Embryonic facial prominence (tissue), 1 donor: ENCODE results near the gene GAMT.

Source experiments
- DNase-seq: peaks from one replicate; pipeline ENCODE4 v3.0.0-alpha.2; 2016; ENCODE audit errors: extremely low spot score

The GAMT gene

DNA sequence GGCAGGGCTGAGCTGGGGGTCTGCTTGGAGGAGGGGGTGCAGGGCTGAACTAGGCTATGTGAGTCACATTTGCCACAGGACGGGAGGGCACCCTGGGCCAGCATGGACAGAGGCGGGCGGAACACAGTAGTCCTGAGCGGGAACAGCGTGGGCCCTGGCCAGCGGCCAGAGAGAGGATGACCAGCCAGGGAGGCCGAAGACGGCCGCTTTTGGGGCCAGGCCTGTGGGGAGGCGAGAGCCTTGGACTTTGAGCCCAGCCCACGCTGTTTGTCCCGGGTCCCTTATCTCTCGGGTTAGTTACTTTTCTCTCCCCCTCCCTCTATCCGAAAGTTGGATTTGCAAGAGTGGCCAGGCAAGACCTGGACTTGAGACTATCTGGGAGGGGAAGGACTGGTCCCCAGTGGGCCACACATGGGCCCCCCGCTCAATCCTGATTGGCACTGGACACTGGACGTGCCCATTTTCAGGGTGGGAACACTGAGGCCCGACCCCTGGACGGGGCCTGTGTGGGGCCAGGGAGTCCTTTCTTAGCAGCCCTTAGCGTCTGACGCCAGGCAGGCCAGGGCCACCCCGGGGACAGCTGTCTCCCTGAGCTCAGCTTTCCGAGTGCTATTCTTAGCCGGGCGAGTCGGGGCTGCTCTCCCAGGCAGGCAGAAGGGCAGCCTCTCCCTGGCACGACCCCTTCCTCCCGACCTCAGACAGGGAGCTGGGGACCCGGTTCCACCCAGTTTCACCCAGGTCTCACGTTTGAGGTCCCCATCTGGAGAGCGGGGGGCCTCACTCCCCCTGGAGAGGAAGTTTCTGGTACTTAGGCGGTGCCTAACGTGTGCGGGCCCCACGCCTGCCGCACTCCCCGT, 833 bp downstream of the GAMT start:
- DNase-seq, result no peak

DNA sequence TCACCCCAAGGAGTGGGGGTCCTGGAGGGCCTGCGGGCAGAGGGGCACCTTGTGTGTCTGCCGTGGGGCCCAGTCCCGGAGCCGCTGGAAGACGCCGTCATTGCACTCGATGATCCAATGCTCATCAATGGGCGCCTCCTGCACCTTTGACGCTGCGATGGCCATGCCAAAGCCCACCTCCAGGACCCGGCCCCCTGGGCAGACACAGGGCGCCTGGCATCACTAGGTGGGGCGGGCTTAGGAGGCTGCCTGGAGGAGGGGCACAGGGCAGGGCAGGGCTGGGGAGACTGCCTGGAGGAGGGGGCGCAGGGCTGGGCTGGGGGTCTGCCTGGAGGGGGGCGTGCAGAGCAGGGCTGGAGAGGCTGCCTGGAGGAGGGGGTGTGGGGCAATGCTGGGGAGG, 1.6 kb downstream of the GAMT start:
- DNase-seq, result no peak

DNA sequence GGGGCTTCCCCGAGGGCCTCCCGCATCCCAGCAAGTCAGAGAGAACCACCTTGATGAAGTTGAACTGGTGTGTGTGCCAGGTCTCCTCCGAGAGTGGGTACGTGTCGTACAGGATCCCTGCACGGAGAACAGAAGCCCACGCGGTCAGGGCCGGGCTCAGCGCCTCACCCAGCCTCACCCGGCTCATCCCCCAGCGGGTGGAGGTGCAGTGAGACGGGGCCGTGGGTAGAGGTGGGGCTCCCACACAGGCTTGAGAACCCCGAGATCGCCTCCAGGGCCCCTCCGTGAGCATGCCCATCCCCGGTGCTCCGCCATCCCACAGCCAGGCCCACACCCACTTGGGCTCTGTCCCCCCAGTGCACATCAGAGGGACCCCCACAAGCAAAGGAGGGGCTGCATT, 2.3 kb downstream of the GAMT start:
- DNase-seq, result no peak

DNA sequence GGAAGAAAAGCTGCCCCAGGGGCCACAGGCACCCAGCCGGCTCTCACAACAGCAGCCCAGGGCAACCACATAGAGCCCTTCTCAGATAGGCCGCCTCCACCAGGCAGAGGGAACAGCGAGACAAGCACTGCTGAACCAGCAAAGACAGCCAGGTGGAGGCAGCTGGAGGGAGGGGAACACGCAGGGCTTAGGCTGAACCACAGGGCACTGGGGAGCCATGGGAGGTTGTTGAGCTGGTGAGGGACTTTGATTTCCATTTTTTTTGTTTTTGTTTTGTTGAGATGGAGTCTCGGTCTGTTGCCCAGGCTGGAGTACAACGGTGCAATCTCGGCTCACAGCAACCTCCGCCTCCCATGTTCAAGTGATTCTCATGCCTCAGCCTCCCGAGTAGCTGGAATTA, 3.5 kb downstream of the GAMT start:
- no peak for DNase-seq

DNA sequence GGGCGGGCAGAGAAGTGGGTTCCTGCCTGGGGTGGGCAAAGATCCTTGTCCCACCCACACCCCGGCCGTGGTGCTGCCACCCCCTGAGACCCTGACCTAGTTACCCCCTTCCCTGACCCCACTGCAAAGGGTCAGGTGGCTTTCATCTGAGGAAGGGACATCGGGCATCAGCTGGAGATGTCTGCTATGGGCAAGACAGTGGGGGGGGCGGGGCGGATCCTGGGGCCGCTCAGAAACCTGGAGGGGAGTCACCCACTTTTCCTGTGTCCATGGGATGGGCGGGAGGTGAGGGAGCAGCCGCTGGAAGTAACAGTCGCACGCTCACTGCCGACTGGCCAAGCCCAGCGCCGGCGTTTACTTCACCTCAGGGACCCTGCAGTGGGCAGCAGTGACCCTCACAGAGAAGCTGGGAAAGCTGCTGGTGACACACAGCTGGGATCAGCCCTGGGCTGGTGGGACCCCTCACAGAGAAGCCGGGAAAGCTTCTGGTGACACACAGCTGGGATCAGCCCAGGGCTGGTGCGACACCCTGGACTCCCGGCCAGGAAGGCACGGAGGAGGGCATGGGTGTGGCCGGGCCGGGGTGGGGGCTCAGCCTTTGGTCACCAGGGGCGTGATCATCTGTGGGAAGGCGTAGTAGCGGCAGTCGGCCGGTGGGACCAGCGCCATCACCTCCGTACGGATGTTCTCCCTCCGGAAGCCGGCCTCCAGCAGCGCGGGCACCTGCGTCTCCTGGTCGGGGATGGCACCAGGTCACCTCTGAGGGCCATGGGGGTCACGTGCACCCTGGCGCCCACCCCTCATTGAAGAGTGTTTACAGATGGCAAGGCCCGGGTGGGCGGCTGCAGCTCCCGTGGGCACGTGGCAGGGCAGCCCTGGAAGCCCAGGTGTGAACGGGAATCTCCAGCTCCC, 4.3 kb downstream of the GAMT start:
- no peak for DNase-seq

DNA sequence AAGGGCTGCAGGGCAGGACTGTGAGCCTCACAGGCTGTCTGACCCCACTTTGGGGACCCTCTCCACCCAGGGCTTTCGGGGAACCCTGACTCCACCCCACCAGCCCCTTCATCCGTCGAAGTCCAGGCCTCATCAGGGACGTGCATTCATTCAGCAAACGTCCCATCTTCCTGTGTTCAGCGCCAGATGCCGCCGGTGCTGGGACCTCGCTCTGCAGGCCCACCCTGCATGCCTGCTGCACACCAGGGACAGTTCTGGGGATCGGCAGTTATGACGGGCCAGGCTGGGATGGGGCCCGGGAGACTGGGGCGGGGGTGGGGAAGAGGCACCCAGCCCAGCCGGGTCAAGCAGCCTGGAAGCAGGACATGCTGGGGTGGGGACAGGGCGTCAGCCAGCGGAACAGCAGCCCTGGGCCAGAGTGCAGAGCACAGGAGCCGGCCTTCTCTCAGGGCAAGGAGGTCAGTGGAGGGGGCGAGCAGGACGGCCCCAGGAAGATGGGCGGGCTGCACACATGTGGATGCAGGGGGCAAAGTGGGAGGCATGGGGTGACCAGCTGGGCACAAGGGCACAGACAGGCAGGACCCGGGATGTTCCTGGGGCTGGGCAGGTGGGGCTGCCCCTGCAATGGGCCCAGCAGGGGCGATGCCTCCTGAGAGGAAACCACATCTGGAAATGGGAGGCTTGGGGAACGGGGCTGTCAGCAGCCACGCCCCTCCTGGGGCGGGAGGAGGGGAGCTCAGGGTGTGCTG, 5.1 kb downstream of the GAMT start:
- no peak for DNase-seq

DNA sequence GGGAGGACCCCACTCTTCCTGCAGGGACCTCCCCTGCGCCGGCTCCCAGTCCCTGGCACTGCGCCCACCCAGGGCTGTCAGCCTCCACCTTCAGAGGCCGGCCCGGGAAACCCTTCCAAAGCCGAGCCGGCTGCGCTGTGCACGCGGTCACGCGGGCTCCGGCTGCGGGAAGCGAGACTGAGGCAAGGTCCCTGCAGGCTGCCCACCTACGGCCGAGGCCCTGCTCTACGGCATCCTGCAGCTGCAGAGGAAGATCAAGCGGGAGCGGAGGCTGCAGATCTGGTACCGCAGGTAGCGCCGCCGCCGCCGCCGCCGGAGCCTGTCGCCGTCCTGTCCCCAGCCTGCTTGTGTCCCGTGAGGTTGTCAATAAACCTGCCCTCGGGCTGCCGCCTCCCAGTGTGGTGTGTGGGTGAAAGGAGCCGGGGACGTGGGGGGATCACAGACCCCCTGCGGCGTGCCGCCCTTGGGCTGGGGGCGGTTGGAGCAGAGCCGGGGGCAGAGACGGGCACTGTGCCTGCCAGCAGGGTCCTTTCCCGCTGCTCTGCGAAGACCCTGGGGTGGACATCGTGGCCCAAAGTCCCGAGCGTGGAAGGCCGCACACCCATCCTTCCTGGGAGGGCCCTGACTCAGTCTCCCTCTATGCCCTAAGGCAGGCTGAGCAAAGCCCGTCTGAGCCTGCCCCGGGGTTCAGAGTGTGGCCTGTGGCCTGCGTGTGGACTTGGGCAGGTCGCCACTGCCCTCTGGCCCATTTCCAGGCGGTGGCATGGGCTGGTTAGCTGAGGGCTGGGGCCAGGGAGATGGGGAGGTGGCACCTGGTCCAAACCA, 5.9 kb downstream of the GAMT start:
- DNase-seq, result no peak

DNA sequence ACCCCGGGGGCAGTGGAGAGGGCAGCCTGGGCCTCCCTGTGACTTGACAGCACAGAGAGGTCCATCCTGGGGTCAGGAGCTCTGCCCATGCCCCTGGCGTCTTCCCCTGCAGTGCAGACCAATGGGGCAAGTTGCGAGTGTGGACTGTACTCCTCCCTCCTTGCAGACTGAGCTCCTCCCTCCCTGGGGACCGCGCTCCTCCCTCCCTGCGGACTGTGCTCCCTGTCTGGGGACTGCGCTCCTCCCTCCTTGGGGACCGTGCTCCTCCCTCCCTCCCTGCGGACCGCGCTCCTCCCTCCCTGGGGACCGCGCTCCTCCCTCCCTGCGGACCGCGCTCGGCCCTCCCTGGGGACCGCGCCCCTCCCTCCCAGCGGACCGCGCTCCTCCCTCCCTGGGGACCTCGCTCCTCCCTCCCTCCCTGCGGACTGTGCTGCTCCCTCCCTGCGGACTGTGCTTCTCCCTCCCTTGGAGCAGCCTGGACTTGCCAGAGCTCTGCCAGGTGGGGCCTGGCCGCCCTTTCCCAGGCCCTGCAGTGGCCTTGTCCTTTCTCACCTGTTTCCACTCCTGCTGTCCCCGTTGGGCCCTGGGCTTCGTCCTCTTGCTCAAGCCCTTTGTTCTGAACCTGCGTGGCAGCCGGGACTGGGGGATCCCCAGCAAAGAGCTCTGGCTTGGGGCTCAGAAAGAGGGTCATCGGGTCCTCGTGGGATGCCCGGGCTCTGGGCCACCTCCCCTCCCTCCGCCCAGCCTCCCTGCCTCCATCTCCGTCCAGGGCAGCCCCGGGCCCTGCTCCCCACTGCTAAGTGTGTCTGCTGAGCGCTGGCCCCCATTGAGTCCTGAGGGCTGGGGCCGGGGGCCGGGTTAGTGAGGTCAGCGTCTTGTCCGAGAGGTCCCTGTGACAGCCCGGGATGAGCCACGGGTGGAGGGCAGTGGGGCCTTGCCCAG, 6.8 kb downstream of the GAMT start:
- no peak for DNase-seq

DNA sequence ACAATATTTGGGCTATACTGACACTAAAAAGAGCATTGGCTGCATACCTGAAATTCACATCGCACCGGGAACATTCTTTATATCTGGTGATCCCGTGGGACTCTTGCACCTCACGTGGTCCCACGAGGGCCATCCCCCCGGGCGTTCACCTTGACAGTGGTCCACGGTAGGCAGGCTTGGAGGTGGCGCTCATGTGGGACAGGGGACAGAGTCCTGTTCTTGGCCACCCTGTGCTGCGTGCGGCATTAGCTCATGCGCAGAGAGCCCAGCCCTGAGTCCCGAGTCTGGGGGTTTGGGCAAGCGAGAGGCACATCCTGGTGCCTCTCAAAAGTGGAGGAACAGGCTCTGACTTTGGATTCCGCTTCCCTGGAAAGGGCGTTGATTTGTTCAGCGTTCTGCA, 7.5 kb downstream of the GAMT start:
- no peak for DNase-seq

DNA sequence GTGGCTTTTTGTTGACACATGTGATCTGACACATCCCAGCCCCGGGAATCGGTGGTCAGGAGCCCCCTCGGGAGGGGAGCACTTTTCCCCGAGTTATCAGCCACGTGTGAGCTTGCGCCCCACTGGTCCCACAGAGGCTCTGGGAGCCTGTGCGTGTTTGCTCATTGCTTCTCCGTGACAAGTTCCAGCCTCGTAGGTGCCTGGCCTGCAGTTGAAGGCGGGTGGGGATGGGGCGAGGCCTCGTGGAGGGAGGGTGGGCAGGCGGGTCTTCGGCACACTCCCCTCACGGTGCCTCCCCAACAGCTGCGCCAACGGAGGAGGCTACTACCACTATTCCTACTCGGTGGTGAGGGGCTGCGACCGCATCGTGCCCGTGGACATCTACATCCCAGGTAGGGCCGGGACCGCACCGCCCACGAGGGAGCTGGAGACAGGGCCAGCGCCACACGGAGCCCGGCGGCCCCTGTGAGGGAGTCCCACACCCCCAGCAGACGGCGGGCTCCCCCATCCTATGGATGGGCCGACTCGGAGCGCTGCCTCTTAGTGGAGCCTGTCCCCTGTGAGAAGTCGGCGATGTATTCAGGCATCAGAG, 8.3 kb downstream of the GAMT start:
- no peak for DNase-seq

DNA sequence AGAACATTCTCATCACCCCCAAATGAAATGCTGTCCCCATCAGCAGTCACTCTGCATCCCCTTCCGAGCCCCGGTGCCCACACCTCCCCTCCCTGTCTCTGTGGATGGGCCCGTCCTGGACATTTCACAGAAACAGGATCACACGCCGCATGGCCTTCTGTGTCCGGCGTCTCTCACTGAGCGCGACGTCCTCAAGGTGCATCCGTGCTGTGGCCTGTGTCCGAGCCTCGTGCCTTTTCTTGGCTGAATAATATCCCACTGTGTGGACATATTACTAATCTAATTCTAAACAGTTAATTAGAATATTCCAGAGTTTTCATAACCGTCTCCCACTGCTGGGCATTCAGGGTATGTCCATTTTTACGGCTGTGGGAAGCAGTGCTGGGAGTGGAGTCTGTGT, 8.9 kb downstream of the GAMT start:
- no peak for DNase-seq

DNA sequence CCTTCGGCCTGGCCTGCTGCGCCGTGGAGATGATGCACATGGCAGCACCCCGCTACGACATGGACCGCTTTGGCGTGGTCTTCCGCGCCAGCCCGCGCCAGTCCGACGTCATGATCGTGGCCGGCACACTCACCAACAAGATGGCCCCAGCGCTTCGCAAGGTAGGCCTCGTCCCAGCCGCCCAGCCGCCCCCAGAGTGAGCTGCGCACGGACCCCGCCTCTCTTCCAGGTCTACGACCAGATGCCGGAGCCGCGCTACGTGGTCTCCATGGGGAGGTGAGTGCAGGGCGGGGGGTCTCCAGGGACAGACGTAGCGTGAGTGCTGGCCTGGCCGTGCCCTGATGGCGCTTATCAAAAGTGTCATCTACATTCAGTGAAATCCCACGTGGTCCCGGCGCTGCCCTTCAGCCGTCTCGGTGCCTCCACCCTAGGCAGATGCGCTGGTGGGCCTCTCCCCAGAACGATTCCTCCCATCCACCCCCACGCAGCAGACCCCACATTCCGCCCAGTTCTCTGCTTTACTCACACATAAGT, 10.4 kb downstream of the GAMT start:
- no peak for DNase-seq

DNA sequence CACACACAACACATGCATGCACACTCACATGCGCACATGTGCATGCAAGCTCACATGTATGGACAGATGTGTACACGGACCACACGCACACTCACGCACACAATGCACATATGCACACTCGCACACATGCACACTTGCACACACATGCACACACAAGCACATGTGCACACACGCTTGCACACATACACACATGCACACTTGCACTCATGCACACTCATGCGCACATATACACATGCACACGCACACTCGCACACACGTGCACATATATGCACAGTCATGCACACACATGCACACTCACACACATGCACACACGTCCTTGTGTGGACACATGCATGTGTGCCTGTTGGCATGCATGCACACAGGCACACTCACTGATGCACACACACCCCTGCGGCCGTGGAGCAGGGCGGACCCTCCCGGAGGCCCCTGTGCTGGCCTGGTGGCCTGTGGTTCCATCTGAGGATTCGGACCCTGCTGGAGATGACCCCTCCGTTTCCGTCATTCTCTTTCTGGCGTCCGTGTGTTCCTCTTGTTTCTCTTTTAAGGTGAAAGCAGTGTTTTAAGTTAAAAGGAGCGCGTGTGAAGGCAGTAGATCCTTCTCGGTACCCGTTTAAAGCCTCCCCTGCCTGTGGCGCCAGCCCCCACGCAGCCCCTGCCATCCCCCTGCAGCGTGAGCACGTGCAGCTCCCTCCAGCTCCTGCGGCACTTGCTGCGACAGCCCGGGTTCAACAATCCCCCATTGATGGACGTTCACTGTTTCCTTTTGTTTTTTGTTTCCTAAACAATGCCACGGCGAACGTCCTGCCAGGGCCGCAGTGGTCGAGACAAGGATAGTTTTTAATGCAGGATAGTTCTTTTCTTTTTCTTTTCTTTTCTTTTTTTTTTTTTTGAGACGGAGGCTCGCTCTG, 12.1 kb downstream of the GAMT start:
- DNase-seq, result no peak

DNA sequence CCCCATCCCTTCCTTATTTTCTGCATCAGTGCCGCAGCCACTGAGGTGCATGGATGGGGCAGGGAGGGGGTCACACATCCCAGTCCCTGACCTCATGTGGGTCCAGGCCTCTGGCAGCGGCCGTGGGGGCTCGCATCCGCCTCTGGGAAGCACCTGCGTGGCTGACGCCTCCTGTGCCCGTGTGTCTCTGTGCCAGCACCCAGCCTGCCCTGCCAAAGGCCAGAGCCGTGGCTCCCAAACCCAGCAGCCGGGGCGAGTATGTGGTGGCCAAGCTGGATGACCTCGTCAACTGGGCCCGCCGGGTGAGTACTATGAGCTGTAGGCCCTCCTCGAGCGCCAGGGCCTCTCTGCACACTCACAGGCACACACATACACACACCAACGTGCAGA, 12.7 kb downstream of the GAMT start:
- DNase-seq, result no peak

DNA sequence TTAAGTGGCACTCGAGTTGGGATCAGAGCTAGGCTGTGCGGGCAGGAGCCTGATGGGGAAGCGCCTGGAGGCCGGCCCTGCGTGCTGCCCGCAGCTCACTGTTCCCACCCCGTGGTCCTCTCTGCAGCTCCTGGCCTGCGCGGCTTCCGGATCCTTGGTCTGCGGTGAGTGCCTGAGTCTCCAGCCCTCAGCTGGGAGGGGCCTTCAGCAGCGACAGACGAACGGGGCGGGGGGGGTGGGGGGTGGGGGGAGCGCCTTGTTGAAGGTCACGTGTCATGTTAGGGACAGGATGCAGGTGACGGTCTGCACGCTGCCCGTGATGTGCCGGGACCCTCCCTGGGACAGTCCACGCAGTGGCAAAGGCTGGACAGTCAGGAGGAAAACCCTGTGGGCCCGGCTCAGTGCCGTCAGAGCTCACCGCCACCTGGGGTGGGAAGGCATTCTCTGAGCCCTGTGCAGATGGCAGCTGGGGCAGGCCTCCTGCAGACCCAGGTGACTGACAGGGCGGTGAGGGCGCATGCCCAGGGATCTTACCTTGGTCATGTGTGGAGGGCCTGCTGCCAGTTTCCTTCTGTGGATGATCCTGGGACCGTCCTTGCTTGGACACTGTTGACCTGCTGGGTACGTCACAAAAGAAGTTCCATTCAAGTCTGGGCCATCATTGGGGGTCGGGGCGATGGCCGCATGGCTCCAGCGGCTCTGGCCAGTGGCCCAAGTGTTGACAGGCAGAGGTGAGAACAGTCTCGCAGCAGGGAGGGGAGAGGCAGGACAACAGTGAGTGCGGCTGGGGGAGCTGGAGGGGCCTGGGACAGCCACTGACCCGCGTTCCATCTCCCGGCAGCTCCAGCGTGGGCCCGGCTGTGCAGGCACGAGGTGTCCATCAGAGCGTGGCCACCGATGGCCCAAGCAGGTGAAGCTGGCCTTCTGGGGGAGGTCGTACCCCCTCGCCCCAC, 13.4 kb downstream of the GAMT start:
- no peak for DNase-seq

DNA sequence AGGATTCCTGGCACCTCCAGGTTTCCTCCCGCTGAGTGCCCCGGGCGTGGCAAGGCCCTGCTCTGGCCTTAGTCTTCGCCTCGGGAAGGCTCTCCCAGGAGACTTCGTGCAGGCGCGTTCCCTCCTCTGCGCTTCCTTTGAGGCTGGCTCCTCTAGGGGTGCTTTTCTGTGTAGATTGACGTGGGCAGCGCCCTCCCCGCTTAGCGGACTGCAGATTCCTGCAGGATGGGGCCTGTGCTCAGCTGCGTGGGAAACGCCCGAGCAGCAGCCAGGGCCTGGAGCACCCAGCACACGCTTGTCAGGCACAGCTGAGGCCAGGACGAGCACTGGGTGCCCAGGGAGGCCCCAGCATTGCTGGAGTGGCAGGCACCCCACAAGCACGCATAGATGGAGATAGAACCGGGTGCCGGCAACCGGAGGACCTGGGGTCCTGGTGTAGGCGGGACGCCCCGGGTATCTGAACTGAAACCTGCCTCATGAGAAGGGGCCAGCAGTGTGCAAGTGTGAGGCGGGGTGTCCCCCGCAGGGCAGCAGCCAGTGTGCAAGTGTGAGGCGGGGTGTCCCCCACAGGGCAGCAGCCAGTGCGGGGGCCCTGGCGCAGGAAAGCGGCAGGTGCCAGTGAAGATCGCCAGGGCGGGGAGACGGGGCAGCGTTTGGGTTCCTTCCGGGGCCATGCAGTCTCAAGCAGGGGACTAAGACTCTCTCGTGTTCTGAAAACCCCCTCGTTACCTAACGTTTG, 14.2 kb downstream of the GAMT start:
- no peak for DNase-seq

DNA sequence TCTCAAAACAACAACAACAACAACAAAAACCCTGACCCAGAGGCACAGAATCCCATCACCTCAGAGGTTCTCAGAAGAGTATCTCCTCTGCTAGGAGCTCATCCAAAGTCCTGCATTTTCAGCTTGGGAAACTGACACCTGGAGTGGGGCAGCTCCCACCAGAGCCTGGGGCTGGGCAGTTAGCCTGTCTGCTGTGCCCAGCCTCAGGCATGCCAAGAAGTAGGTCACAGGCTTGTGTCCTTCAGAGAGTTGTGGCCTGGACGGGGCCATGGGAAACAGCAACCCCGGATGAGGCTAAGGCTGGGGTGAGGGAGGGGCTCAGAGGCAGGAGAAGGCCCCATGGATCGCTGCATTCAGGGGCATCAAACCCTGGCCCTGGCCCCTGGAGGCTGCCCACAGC, 15.5 kb downstream of the GAMT start:
- no peak for DNase-seq
